Activated T-cell treated with anti-CD3 and anti-CD28 coated beads, Interleukin-2, amount 50 U/mL, for 1 hour (primary cell): ENCODE results near the gene PRPF19.
"Not testable (repeated sequence)": the region's sequence is repeated elsewhere in the genome, so short reads cannot be mapped to it uniquely, and the experiment has no call there.

Experiments
- DNase-seq: peaks from one replicate; pipeline ENCODE4 v3.0.0-alpha.2; 2020

PRPF19 gene

DNA sequence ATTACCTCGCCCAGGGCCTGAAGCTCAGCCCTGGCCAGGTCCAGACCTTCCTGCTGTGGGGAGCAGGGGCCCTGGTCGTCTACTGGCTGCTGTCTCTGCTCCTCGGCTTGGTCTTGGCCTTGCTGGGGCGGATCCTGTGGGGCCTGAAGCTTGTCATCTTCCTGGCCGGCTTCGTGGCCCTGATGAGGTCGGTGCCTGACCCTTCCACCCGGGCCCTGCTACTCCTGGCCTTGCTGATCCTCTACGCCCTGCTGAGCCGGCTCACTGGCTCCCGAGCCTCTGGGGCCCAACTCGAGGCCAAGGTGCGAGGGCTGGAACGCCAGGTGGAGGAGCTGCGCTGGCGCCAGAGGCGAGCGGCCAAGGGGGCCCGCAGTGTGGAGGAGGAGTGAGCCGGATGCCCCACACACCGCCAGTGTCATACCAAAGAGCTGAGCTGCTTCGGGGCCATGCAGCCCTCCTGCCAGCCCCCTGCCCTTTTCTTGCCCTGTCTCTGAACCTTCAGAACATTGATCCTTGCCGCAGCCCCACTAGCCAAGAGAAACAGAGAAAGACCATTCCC is 15.5 kb upstream of the PRPF19 start:
- no peak for DNase-seq

DNA sequence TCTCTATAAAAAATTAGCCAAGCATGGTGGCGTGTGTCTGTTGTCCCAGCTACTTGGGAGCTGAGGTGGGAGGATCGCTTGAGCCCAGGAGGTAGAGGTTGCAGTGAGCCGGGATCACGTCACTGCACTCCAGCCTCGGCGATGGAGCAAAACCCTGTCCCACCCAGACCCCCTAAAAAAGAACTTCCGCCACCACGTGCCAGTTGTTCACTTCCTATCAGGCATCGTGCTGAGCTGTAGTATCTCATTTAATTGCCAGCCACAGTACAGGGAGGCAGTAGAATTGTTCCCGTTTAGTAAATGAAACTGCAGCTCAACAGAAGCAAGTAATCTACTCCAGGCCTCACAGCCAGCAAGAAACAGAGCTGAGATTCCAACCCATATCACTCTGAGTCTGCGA is 14.9 kb upstream of the PRPF19 start:
- no peak for DNase-seq

DNA sequence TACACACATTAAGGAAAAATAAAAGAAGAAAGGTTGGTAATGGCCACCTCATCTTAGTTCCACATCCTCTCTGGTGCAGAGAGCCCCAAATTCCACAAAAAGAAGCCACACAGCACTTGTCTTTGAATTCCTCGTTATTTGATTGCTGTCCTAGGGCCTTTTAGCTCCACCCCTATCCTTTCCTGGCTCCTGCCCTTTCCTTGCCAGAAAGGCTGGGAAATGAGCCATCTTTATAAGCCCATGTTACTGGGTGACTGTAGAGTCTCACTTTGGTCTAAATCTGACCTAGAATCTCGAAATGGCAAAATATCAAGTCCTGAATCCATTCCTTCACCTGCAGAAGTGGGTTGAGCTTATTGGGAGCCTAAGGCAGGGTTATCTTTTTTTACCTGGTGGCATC is 13.6 kb upstream of the PRPF19 start:
- DNase-seq: no peak

DNA sequence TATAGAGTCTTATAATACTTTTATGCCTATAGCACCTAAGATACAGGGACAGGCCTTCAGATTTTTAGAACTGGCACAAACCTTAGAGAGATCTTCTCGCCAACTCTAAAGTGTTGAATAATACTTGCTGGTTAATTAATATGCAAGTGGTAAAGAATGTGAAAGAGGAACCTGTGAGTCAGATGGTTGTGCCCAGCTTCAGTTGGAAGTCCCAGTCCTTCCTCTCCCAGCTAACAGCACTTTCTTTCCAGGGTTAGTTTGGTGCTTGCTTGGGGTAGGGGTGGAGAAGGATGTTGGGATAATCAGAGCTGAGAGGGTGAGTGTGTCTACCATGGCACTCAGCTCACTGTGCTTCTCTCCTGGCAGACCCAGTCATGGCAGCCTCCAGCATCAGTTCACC is 12.9 kb upstream of the PRPF19 start:
- DNase-seq: no peak

DNA sequence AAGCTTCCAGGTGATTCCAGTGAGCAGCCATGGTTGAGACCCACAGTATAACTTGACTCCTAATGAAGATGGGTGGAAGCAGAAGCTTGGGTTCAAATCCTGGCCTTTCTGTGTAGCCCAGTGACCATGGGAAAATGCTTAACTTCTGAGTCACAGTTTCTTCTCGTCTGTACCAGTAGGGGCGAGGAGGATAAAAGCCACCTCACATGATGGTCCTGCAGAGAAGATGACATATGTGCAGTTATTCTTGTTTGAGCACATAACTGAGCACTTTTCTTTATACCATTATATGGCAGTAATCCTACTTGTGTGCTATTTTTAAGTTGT is 12.5 kb upstream of the PRPF19 start:
- no peak for DNase-seq

DNA sequence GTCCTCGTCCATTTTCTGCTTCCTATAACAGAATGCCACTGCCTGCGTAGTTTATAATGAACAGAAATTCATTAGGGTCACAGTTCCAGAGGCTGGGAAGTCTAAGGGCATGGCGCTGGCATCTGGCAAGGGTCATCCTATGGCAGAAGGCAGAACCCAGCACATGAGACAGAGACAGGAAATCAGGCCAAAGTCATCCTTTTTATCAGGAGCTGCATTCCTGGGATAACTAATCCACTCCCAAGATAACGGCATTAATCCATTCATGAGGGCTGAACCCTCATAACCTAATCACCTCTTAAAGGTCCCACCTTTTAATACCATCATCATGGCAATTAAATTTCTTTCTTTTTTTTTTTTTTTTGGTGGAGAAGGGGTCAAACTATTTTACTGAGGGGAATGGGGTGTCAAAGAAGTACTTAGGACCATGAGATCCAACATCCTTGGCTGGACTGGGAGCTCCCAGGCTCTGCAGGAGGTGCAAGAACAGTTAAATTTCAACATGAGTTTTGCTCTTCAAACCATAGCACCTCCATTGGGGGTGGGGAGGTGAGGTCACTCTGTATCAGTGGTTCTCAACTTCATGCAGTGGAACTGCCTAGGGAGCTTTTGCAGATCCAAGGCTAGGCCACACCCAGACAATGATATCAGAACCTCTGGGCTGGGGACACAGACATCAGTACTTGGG is 12.0 kb upstream of the PRPF19 start:
- DNase-seq: no peak

DNA sequence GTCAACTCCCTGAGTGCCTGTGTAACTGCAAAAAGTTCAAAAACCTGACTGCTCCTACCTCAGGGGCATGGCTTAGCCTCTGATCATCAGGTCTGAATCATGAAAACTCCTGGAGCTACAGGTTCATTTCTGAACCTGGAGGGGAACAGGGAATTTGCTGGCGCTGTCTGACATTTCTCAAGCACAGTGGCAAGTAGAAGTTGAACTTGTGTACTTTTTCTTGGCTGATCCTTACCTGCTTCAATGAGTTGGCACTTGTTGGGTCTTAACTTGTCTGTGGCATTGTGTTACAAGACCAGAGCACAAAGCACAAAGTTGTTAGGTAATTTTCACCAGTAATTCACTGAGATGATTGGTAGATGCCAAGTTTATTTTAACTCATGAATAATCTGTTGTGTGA is 10.9 kb upstream of the PRPF19 start:
- no peak for DNase-seq

DNA sequence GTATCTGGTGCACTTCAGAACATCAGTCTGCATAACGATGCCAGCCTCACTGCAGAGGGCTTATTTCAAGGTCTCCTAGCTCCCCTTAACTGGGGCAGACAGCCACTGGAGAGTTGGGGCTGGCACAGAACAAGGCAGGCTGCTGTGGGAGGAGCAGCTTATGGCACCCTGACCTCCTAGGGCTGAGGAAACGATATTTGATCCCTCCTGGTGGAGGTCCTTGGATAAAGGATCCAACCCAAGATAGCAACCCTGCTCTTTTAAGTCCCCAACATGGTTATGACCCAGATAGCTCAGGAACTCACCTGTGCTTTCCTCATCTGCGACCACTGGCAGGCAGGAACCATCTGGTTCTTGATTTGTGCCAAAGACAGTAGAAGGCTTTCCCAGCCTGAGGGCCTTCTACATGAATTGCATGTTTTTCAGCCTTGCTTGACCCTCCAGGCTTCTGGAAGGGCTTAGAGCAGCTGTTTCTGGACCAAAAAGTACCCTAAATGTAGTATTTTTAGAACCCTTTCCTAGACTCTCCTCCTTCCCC is 10.4 kb upstream of the PRPF19 start:
- DNase-seq: peak; percentile 17

DNA sequence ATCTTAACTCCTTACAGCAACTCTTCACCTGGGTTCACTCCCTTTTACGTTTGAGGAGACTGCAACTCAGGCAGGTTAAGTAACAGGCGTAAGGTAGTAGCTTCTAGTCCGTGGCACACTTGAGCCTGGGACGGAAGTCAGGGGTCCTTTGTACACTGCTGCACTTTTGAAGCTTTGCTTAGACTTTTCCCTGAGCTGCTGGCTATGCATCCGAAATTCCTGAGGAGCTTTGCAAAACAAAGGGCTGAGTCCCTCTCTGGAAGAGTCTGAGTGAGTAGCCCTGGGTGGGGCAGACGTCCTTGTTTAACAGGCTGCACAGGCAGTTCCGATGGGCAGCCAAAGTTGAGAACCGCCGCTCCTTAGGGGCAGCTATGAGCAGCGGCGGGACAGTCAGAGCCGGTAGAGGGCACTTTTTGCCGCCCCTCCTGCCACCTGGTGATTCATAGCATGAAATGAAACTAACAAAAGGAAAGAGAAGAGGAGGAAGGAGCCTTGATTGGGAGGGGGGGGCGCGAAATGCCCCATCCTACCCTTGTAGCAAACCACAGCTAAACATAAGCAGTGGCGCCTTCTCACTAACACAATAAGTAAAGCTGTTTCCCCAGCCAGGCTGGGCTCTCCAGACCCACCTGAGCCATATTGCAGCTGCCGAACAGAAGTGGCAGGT is 9.0 kb upstream of the PRPF19 start:
- peak; percentile 68 for DNase-seq

DNA sequence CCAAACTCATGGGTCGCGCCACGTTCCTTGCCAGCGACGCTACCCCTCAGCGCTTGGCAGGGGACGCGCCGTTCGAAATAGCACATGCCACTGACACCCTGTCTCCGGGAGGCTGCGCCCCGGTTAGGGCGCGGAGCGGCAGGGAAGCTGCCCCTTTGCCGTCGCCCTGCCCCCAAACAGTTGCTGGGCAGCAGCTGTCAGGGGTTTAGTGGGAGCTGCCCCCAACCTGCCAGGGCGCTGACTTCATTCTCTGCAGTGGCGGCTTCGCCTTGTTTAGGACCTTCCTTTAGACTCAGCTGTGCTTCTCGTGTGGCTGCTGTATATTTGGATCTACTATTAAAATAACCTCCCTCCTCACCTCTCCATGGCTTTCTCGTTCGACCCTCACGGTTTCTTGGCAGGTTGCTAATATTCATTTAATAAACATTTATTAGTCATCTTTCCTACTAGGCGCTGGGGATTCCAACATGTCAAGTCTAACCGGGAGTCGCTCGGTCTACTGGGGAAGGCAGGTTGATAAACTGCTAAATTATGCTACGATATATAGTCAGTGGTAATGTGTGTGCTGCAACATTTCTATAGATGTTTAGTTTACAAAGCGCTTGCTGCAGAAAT is 8.4 kb upstream of the PRPF19 start:
- DNase-seq: peak; percentile 56

DNA sequence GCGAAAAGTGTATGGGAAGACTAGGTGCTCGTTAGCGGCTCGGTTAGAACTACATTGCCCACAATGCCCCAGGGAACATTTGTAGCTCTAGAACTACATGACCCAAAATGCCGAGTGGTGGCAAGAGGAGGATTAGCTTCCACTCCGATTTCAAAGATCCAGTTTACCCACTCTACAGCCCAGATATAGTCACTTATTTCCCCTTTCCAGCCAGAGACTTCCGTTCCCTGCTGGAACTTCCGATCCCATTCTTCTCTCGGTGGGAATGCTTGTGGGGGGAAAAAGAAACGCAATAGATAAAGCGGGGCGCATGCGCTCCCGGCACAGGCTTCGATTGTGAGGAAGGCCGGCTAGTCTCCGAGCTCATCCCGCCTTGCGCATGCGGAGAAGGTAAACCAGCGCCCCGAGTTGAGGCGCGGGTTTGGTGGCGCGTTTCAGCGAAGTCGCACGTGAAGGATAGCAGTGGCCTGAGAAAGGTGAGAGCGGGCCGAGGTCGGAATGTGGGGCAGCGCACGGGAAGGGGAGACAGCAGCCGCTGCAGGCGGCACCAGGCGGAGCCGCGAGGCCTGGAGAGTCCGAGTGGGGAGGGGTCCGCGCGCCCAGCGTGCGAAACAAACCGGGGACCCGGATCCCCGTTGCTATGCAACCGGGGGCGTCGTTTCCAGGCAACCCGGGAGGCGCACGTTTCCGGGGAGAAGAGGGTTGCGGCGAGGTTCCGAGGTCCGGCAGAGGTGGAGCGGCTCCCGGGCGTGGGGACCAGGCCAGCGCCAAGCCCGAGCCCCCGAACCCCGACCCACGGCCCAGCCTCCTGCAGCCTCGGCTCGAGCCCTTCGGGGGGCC is 7.6 kb upstream of the PRPF19 start, which contains the start of gene TMEM109:
Gene TMEM109 (plus strand): TSS at position 366 of the 840 bp plus-strand sequence. CDS start 5,536 bp downstream, outside the sequence.
- peak; percentile 85 for DNase-seq

DNA sequence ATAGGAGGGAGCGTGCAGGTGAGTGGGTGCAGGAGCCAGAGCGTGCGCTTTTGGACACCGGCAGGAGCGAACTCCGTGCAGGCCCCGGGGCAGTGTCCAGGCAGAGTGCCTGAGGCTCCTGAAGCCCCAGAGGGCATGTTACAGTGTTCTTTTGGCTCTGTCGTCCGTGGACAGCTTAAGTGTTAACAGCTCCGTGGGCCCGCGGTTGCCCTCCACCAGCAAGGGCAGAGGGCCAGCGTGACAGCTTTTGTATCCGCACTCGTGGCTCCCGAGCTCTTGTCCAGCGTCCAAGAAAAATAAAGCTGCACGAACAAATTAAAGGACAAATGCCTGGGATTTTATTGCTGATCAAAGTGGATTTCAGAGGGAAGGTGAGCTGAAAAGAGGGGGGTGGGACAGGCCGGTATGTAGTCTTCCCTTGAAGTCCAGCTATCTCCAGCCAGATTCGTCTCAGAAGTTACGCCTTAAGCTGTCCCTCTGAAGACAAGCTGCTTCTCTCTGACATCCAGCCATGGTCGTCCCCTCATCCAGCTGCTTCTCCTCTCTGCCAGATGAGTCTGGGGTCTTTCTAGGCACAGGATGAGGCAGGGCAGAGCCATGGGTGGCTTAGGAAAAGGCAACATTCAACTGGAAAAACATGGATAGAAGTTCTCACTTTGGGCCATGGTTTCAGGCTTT is 6.6 kb upstream of the PRPF19 start:
- peak; percentile 19 for DNase-seq

DNA sequence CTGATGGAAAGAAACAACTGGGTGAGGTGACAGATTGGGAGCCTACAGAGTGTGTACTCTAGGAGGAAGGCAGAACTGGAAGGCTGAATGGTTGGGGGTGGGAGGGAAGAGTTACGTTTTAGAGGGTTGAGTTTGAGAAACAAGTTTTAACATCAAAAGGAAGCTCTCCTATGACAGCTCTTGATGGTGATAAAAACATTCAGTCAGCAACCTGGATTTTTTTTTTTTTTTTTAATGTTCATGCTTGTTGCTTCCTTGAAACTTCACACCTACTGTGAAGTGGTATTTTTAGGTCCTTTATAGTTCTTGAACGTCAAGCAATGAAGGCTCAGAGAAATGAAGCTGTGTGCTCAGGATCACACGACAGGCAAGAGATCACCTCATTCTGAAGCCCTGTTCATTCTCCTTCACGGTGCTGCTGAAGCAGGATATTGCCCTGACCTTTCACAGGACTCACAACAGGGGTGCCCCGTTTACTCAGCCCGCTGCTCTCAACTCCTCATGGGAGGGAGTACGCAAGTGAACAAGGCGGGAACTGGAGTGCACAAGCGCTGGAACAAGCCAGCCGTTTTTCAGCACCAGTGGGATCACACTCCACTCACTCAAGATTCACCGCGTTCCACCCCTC is 6.0 kb upstream of the PRPF19 start:
- peak; percentile 47 for DNase-seq

DNA sequence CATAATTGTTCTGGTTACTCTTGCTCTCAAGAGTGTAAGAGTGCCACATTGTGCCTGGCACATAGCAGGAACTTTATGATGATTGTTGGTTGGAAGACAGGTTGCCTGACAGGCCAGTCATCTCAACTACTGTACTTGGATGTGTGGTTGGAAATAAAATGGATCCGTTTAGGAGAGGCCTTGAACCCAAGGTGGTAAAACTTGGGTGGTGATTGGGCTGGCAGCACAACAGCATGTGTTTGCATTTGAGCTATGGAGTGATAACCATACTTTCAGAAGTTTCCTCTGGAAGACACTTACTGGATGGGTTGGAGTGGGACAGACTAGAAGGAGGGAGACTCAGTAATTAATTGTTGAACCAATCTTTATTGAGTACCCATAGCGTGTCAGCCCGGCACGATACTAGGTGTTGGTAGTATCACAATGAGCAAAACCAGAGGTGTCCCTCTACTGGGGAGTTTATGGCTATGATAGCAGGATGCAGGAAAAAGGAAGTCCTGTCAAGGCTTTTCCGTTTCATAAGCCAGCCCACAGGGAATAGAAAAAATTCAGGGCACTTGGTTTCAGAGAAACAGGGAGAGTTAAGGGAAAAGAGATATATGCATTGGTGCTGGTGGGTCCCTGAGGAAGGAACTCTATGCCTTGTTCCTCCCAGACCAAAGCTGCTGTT is 4.5 kb upstream of the PRPF19 start:
- no peak for DNase-seq

DNA sequence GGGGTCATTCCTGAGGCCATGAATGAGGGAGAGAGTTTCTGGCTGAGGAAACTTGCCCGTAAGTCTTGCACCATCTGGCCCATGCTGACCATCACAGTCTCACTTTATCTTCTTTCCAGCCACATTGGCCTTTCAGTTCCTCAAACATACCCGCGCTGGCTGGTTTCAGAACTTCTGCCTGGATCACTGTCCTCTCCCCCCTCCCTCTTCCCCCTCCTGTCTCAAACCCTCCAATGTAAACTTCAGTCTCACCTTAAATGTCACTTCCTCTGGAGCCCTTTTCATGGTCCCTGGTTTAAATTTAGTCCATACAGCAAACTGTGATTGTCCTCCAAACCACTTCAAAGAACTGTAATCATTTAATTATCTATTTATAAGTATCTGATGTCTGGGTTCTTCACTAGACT is 3.9 kb upstream of the PRPF19 start:
- no peak for DNase-seq

DNA sequence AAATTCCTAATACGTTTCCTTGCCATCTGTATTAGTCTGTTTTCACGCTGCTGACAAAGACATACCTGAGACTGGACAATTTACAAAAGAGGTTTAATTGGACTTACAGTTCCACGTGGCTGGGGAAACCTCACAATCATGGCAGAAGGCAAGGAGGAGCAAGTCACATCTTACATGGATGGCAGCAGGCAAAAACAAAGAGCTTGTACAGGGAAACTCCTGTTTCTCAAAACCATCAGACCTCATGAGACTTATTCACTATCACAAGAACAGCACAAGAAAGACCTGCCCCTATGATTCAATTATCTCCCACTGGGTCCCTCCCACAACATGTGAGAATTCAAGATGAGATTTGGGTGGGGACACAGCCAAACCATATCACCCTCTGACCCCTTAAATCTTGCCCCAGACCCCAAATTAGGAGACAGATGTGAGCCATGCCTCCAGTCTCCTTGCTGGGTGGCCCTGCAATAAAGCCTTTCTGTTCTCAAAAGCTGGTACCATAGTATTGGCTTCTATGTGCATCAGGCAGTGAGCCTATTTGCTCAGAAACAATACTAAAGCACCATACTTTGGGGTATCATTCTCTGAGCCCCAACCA is 3.4 kb upstream of the PRPF19 start:
- not testable (repeated sequence) for DNase-seq

DNA sequence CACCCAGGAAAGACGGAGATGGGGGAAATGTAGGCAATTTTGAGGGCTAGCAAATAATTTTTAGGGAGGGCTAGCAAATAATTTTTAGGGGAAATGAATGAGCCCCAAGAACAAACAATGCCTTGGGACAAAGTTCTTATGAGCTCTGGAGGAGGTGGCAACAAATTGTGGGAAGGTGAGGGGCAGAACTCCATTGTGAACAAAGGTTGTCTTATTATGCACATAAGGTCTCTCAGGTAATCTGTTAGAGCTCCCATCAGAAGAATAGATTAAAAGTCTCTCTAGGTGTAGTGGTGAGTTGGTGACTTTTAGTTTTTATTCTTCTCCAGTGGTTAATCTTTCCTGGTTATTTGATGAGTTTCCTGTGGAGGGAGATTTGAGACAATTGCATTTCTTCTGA is 2.4 kb upstream of the PRPF19 start:
- no peak for DNase-seq

DNA sequence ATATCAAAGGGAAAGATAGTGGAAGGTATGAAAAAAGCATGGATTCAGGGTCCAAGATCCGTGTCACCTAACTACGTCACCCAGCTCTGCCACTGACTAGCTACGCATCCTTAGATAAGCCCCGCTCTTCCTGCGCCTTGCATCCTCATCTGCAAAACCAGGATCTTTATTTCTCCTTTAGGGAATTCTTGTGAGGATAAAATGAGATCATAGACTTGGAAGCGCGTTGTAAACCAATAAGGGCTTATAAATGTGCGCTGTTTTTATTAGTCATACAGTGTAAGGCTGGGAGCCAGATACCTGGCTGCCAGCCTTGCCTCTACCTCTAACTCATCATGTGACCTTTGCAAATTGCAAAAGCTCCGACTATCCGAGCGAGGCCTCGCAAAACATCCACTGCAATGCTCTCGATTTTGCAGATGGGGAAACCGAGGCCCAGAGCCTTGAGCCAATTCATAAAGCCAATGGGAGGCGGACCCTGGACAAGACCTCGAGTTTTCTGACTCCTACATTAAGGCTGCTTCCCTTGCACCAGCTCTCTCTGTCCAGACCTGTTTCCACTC is 753 bp downstream of the PRPF19 start:
- DNase-seq: no peak

DNA sequence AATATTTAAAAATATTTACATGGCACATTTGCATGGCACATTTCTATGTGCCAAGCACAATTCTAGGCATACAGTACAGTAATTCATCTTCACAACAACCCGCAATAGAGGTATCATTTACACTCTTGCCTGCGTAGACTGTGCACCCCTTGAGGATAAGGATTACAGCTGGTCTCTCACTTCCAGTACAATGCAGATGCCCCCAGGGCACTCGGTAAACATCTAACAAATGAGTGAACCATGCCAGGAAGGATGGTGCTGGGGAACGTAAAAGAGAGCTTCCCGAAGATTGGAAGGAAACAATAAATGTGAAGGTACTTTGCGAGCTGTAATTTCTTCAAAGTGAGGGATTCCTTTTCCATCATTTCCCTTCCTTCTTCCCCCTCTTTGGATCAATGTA is 1.3 kb downstream of the PRPF19 start:
- no peak for DNase-seq

DNA sequence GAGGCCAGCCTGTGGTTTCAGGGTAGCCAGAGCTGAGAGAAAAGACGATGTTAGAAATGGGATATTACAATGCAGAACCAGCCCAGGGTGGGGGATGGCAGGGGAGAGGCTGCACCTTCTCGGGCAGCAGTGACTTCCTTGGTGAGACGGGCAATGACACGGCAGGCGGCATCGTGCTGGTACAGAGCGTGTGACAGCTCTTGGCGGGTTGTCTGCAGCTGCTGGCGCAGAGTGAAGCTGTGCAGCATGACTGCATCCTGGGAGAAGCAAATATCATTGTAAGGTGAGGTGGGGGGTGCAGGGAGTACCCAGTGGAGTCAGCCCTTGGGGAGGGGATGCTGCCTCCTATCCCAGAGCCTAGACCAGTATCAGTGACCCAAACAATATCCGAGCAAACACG is 3.8 kb downstream of the PRPF19 start:
- no peak for DNase-seq
